ENCODE data around the gene RBBP4.
"Not testable (repeated sequence)": the region's sequence is repeated elsewhere in the genome, so short reads cannot be mapped to it uniquely, and the experiment has no call there.

Gene RBBP4

GRCh38 chr1:32650752-32651460 is at the start of gene RBBP4:
TSS of gene RBBP4 (plus strand) at chr1:32651208. CDS start at chr1:32651307, 99 bp downstream.
- intact Hi-C loops (cut with DNase I): loop anchor here (10.0 kb wide), 1 partner anchor 256 kb away; the partner anchor contains the start of gene BSDC1
- peak; percentile 90 to 99 (median 98) for DNase-seq

GRCh38 chr1:32605711-32606424 is 45.1 kb upstream of the RBBP4 start:
- intact Hi-C loops (cut with DNase I): no loop called here
- no peak for DNase-seq

- intact Hi-C loops (cut with DNase I): no loop called here
- no peak for DNase-seq
Observed at GRCh38 chr1:32606565-32607371, 44.2 kb upstream of the RBBP4 start.

- intact Hi-C loops (cut with DNase I): no loop called here
Observed at GRCh38 chr1:32609180-32609579, 41.8 kb upstream of the RBBP4 start.

GRCh38 chr1:32611859-32612188 is 39.2 kb upstream of the RBBP4 start:
- DNase-seq: no peak
- intact Hi-C loops (cut with DNase I): no loop called here

More at GRCh38 chr1:32609180-32609579, 41.8 kb upstream of the RBBP4 start:
- DNase-seq: no peak

GRCh38 chr1:32612189-32612881 is 38.7 kb upstream of the RBBP4 start:
- intact Hi-C loops (cut with DNase I): no loop called here

GRCh38 chr1:32613472-32613871 is 37.5 kb upstream of the RBBP4 start:
- intact Hi-C loops (cut with DNase I): no loop called here
- DNase-seq: no peak

More at GRCh38 chr1:32612189-32612881, 38.7 kb upstream of the RBBP4 start:
- peak; percentile 85 to 97 (median 93) for DNase-seq

GRCh38 chr1:32618673-32619221 is 32.3 kb upstream of the RBBP4 start:
- intact Hi-C loops (cut with DNase I): no loop called here
- DNase-seq: no peak

- intact Hi-C loops (cut with DNase I): no loop called here
- DNase-seq: no peak
Observed at GRCh38 chr1:32619701-32620485, 31.1 kb upstream of the RBBP4 start.

GRCh38 chr1:32622205-32622604 is 28.8 kb upstream of the RBBP4 start:
- intact Hi-C loops (cut with DNase I): no loop called here
- DNase-seq: no peak

GRCh38 chr1:32622806-32623681 is 28.0 kb upstream of the RBBP4 start:
- DNase-seq: no peak
- intact Hi-C loops (cut with DNase I): no loop called here

GRCh38 chr1:32623775-32624174 is 27.2 kb upstream of the RBBP4 start:
- DNase-seq: no peak
- intact Hi-C loops (cut with DNase I): no loop called here

- no peak for DNase-seq
- intact Hi-C loops (cut with DNase I): no loop called here
Observed at GRCh38 chr1:32626176-32626575, 24.8 kb upstream of the RBBP4 start.

- DNase-seq: no peak
- intact Hi-C loops (cut with DNase I): no loop called here
Observed at GRCh38 chr1:32627596-32628162, 23.3 kb upstream of the RBBP4 start.

GRCh38 chr1:32630173-32630572 is 20.8 kb upstream of the RBBP4 start:
- DNase-seq: not testable (repeated sequence)

GRCh38 chr1:32632829-32633228 is 18.2 kb upstream of the RBBP4 start:
- DNase-seq: no peak
- intact Hi-C loops (cut with DNase I): no loop called here

More at GRCh38 chr1:32630173-32630572, 20.8 kb upstream of the RBBP4 start:
- intact Hi-C loops (cut with DNase I): not testable (repeated sequence)

Data from head of caudate nucleus (tissue), 42 donors.